ENCODE measurements around the gene SALL3. TPM values are rescaled to one million over a fixed set of nuclear protein-coding genes. Genes with fewer than 3 reads are reported as not detected.

Gene SALL3
- total RNA-seq, 1 donor from 2014 or later, result not detected

DNA sequence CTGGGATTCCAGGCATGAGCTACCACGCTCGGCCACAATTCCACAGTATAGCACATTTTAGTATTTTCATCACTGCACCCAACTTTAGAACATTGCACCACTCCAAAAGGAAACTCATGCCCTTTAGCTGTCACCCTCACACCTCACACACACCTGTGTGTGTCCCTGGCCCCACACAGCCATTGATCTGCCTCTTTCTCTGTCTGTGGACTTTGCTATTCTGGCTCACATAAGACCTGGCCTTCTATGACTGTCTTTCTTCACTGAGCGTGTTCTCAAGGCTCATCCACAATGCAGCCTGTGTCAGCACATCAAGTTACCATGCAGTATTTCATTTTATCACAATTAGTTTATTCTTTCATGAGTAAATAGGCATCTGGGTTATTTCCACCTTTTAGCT, 69.9 kb downstream of the SALL3 start:
- Mint-ChIP-seq H3K9me3 (no peaks in the 10 kb centered on the region), H3K36me3 (ENCODE audit: low read depth) (no peaks in the 10 kb centered on the region), H3K27ac (no peak overlapping the region), H3K4me1 (ENCODE audit: low read depth) (no peaks in the 10 kb centered on the region), H3K4me3 (no peak overlapping the region), H3K27me3 (ENCODE audit: insufficient read depth) (no peaks in the 10 kb centered on the region)
- DNase-seq (ENCODE audit: low spot score), result no peak
- intact Hi-C loops (cut with micrococcal nuclease), result no loop called here

Other genes starting within 250 kb of the SALL3 start
- gene ATP9B, start 89.6 kb downstream of the SALL3 start, total RNA-seq, result 26.1 and 31.4 TPM in 2 replicates